ENCODE results near the gene PHLDB3. TPM values are rescaled to one million over a fixed set of nuclear protein-coding genes. Genes with fewer than 3 reads are reported as not detected.
A peak's percentile ranks its signal among the peaks of the same experiment; 100 is the strongest.

The PHLDB3 gene
- total RNA-seq, 1 donor from 2014 or later: 13.4 TPM

GRCh38 chr19:43433689-43434088 lies 70.9 kb downstream of the PHLDB3 start:
- H3K4me3 ChIP-seq (ENCODE audit: insufficient read depth, low read depth, low read length): no peak overlapping the region
- no peaks in the 10 kb centered on the region for H3K79me2 ChIP-seq (ENCODE audit: insufficient read depth, low read length)
- no peak overlapping the region for H3K4me2 ChIP-seq (ENCODE audit: low read length)
- H3K4me3 Mint-ChIP-seq (ENCODE audit: unreplicated experiment): no peak overlapping the region
- no peaks in the 10 kb centered on the region for H4K20me1 ChIP-seq (ENCODE audit: insufficient read depth, low read length)
- no peaks in the 10 kb centered on the region for H3K9me3 Mint-ChIP-seq (ENCODE audit: unreplicated experiment)
- H3K27ac Mint-ChIP-seq (ENCODE audit: unreplicated experiment): no peak overlapping the region
- DNase-seq (ENCODE audit: low read depth) (no peak), FAIRE-seq (no peak)
- no peaks in the 10 kb centered on the region for H3K4me1 ChIP-seq (ENCODE audit: insufficient read depth, low read length)
- no peaks in the 10 kb centered on the region for H3K4me1 Mint-ChIP-seq (ENCODE audit: low read depth, unreplicated experiment)
- no peak for TF ChIP-seq EZH2 (IDR thresholded peaks at IDR 0.05; ENCODE audit: insufficient read depth, low read length)
- TF ChIP-seq, protein P1, sequence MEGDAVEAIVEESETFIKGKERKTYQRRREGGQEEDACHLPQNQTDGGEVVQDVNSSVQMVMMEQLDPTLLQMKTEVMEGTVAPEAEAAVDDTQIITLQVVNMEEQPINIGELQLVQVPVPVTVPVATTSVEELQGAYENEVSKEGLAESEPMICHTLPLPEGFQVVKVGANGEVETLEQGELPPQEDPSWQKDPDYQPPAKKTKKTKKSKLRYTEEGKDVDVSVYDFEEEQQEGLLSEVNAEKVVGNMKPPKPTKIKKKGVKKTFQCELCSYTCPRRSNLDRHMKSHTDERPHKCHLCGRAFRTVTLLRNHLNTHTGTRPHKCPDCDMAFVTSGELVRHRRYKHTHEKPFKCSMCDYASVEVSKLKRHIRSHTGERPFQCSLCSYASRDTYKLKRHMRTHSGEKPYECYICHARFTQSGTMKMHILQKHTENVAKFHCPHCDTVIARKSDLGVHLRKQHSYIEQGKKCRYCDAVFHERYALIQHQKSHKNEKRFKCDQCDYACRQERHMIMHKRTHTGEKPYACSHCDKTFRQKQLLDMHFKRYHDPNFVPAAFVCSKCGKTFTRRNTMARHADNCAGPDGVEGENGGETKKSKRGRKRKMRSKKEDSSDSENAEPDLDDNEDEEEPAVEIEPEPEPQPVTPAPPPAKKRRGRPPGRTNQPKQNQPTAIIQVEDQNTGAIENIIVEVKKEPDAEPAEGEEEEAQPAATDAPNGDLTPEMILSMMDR (IDR thresholded peaks at IDR 0.05; ENCODE audit: insufficient read depth, low read depth, low read length): no peak
- H3K36me3 Mint-ChIP-seq (ENCODE audit: low read depth, unreplicated experiment): no peaks in the 10 kb centered on the region
- H3K9ac ChIP-seq (ENCODE audit: low read length): no peak overlapping the region
- peaks cover 2% of the 10 kb centered on the region for H3K27me3 Mint-ChIP-seq (ENCODE audit: low read depth, unreplicated experiment)
- H3K27ac ChIP-seq (ENCODE audit: low read depth, low read length): no peak overlapping the region
- H2AFZ ChIP-seq (ENCODE audit: low read depth, low read length): no peak overlapping the region
- H3K9me3 ChIP-seq (ENCODE audit: insufficient read depth, low read depth, low read length): no peaks in the 10 kb centered on the region
- no peaks in the 10 kb centered on the region for H3K36me3 ChIP-seq (ENCODE audit: insufficient read depth, low read length)
- no peaks in the 10 kb centered on the region for H3K27me3 ChIP-seq (ENCODE audit: insufficient read depth, low read length)

DNA sequence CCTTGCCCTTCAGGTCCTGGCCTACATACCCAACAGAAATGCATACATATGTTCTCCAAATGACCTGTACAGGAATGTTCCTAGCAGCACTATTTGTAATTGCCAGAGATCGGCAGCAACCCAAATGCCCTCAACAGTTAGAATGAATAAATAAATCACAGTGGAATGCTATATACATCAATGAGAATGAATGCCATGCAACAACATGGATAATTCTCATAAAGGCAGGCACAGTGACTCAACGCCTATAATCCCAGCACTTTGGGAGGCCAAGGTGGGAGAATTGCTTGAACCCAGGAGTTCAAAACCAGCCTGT lies 71.2 kb downstream of the PHLDB3 start:
- DNase-seq (ENCODE audit: low read depth): no peak
- FAIRE-seq: no peak

DNA sequence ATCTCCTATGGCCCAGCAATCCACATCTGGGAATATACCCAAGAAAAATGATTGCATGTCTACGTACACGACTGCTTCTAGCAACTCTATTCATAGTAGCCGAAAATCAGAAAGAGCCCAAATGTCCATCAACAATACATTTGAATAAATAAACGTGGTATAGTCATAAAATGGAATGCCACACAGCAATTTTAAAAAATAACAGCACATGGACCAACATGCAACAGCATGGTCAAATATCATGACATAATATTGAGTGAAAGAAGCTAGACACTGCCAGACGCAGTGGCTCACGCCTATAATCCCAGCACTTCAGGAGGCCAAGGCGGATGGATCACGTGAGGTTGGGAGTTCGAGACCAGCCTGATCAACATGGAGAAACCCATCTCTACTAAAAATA lies 73.6 kb downstream of the PHLDB3 start:
- no peaks in the 10 kb centered on the region for H3K27me3 ChIP-seq (ENCODE audit: insufficient read depth, low read length)
- FAIRE-seq (no peak), DNase-seq (ENCODE audit: low read depth) (no peak)
- H3K9me3 Mint-ChIP-seq (ENCODE audit: unreplicated experiment): no peaks in the 10 kb centered on the region
- no peak overlapping the region for H3K4me3 Mint-ChIP-seq (ENCODE audit: unreplicated experiment)
- no peaks in the 10 kb centered on the region for H3K79me2 ChIP-seq (ENCODE audit: insufficient read depth, low read length)
- H3K27me3 Mint-ChIP-seq (ENCODE audit: low read depth, unreplicated experiment): peaks cover 2% of the 10 kb centered on the region
- peaks cover under 1% of the 10 kb centered on the region for H3K4me1 ChIP-seq (ENCODE audit: insufficient read depth, low read length)
- H3K4me2 ChIP-seq (ENCODE audit: low read length): no peak overlapping the region
- H3K36me3 Mint-ChIP-seq (ENCODE audit: low read depth, unreplicated experiment): no peaks in the 10 kb centered on the region
- TF ChIP-seq, protein P1 (IDR thresholded peaks at IDR 0.05; ENCODE audit: insufficient read depth, low read depth, low read length): no peak
- TF ChIP-seq EZH2 (IDR thresholded peaks at IDR 0.05; ENCODE audit: insufficient read depth, low read length): no peak
- H3K27ac Mint-ChIP-seq (ENCODE audit: unreplicated experiment): peak overlapping the region; percentile 47
- no peaks in the 10 kb centered on the region for H3K36me3 ChIP-seq (ENCODE audit: insufficient read depth, low read length)
- no peak overlapping the region for H2AFZ ChIP-seq (ENCODE audit: low read depth, low read length)
- no peaks in the 10 kb centered on the region for H4K20me1 ChIP-seq (ENCODE audit: insufficient read depth, low read length)
- no peak overlapping the region for H3K27ac ChIP-seq (ENCODE audit: low read depth, low read length)
- H3K9ac ChIP-seq (ENCODE audit: low read length): no peak overlapping the region
- H3K4me1 Mint-ChIP-seq (ENCODE audit: low read depth, unreplicated experiment): no peaks in the 10 kb centered on the region
- no peaks in the 10 kb centered on the region for H3K9me3 ChIP-seq (ENCODE audit: insufficient read depth, low read depth, low read length)
- H3K4me3 ChIP-seq (ENCODE audit: insufficient read depth, low read depth, low read length): no peak overlapping the region

More for the DNA sequence above, 71.2 kb downstream of the PHLDB3 start:
- no peak overlapping the region for H2AFZ ChIP-seq (ENCODE audit: low read depth, low read length)
- TF ChIP-seq EZH2 (IDR thresholded peaks at IDR 0.05; ENCODE audit: insufficient read depth, low read length): no peak
- TF ChIP-seq, protein P1 (IDR thresholded peaks at IDR 0.05; ENCODE audit: insufficient read depth, low read depth, low read length): no peak
- no peaks in the 10 kb centered on the region for H3K9me3 ChIP-seq (ENCODE audit: insufficient read depth, low read depth, low read length)
- H3K27ac ChIP-seq (ENCODE audit: low read depth, low read length): no peak overlapping the region
- H3K4me1 Mint-ChIP-seq (ENCODE audit: low read depth, unreplicated experiment): no peaks in the 10 kb centered on the region
- no peak overlapping the region for H3K4me2 ChIP-seq (ENCODE audit: low read length)
- H3K9me3 Mint-ChIP-seq (ENCODE audit: unreplicated experiment): no peaks in the 10 kb centered on the region
- no peaks in the 10 kb centered on the region for H3K27me3 ChIP-seq (ENCODE audit: insufficient read depth, low read length)
- H3K9ac ChIP-seq (ENCODE audit: low read length): no peak overlapping the region
- no peak overlapping the region for H3K4me3 ChIP-seq (ENCODE audit: insufficient read depth, low read depth, low read length)
- H3K79me2 ChIP-seq (ENCODE audit: insufficient read depth, low read length): no peaks in the 10 kb centered on the region
- no peaks in the 10 kb centered on the region for H3K36me3 Mint-ChIP-seq (ENCODE audit: low read depth, unreplicated experiment)
- no peaks in the 10 kb centered on the region for H4K20me1 ChIP-seq (ENCODE audit: insufficient read depth, low read length)
- no peak overlapping the region for H3K4me3 Mint-ChIP-seq (ENCODE audit: unreplicated experiment)
- H3K36me3 ChIP-seq (ENCODE audit: insufficient read depth, low read length): no peaks in the 10 kb centered on the region
- H3K4me1 ChIP-seq (ENCODE audit: insufficient read depth, low read length): no peaks in the 10 kb centered on the region
- no peak overlapping the region for H3K27ac Mint-ChIP-seq (ENCODE audit: unreplicated experiment)
- peaks cover 2% of the 10 kb centered on the region for H3K27me3 Mint-ChIP-seq (ENCODE audit: low read depth, unreplicated experiment)

Data from astrocyte (in vitro differentiated cells and primary cell).